ENCODE results near the gene MRE11.

Gene MRE11

DNA sequence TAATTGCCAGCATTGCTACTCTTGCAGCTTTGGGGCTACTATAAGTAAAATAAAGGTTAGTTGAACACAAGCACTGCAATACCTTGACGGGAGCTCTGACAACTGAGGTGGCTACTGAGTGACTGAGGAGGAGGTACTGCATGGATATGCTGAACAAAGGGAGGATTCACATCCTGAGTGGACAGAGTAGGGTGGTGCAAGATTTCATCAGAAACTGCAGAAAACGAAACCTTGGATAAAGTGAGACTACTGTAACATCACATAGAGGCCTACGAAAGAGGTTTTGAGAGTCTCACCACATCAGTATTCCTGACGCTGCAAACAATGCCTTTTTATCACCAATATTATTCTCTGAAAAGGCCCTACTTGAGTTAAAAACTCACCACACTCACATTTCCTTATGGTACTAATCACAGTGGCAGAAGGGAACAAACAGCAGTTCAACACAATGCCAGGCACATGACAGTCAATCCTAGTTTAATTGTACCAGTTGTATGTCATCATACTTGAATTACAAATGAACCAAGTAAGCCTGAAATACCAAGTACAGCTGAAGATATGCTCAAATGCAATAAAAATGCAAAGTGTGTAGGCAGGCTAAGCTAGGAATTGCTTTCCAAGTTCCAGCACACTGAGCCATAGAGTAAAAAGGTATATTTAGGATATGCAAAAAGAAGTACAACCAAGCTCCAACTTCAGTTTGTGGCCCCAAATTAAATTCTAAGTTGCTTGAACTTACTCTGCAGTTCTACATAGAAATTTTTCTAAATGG is 88.4 kb downstream of the MRE11 start:
- TF ChIP-seq, protein P1, sequence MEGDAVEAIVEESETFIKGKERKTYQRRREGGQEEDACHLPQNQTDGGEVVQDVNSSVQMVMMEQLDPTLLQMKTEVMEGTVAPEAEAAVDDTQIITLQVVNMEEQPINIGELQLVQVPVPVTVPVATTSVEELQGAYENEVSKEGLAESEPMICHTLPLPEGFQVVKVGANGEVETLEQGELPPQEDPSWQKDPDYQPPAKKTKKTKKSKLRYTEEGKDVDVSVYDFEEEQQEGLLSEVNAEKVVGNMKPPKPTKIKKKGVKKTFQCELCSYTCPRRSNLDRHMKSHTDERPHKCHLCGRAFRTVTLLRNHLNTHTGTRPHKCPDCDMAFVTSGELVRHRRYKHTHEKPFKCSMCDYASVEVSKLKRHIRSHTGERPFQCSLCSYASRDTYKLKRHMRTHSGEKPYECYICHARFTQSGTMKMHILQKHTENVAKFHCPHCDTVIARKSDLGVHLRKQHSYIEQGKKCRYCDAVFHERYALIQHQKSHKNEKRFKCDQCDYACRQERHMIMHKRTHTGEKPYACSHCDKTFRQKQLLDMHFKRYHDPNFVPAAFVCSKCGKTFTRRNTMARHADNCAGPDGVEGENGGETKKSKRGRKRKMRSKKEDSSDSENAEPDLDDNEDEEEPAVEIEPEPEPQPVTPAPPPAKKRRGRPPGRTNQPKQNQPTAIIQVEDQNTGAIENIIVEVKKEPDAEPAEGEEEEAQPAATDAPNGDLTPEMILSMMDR (IDR thresholded peaks at IDR 0.05), result no peak
- Histone ChIP-seq H3K27ac (no peak overlapping the region), H3K4me3 (no peak overlapping the region)
- DNase-seq (ENCODE audit: low spot score), result no peak

GRCh38 chr11:94402355-94402754 is 91.3 kb downstream of the MRE11 start:
- Histone ChIP-seq H3K4me3 (no peak overlapping the region), H3K27ac (no peak overlapping the region)
- DNase-seq (ENCODE audit: low spot score), result no peak
- TF ChIP-seq, protein P1 (IDR thresholded peaks at IDR 0.05), result no peak

DNA sequence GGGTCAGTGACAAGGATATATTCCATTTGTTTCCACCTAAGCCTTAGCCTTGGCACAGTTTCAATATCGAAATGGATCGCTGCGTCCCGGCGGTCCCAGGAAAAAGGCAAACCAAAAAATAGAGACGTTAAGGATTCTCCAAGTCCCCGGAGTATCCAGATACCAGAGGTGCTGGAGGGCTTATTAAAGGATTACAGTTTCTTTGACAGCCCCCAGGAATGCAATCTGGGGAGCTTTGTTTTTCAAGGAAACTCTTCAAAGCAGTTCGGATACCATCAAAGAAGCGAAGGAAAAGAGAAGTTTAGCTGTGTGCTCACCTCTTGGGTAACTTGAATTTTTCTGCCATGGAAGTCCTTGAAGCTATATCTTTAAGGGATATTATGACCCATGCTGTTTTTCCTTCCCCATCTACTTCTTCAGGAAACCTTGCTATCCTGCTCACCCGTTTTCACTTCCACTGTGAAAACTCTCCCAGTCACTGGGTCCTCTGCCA is 91.8 kb downstream of the MRE11 start:
- no peak overlapping the region for H3K27ac ChIP-seq
- H3K4me3 ChIP-seq, result peak overlapping the region; percentile 66
- no peak for DNase-seq (ENCODE audit: low spot score)
- TF ChIP-seq, protein P1 (IDR thresholded peaks at IDR 0.05), result no peak

GRCh38 chr11:94400839-94401772 is 92.5 kb downstream of the MRE11 start, which contains the start of gene GPR83:
GPR83 (minus strand) TSS chr11:94401419; CDS start chr11:94401247, 172 bp downstream.
- H3K4me3 ChIP-seq, result peak within 1 kb of the TSS; percentile 66
- TF ChIP-seq, protein P1 (IDR thresholded peaks at IDR 0.05), result no peak
- peak; percentile 64 for DNase-seq (ENCODE audit: low spot score)
- H3K27ac ChIP-seq, result no peak within 1 kb of the TSS

DNA sequence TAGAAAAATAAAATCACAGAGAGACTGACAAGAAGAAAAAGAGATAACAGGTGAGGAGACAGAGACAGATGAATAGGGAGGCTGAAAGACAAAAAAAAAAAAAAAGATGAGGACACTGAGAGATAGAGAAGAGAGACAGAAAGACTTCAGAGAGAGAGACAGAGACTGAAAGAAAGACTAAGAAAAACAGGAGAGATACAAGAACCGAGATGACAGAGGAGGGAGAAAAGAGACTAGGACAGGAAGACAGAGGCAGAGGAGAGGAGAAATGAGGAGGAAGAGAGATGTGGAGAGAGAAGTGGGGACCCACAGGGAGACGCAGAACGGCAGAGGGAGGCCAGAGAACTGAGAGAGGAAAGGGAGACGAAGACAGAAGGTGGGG is 93.2 kb downstream of the MRE11 start:
- DNase-seq (ENCODE audit: low spot score), result no peak
- TF ChIP-seq, protein P1 (IDR thresholded peaks at IDR 0.05), result no peak
- Histone ChIP-seq H3K27ac (no peak overlapping the region), H3K4me3 (peak overlapping the region; percentile 66)

GRCh38 chr11:94400050-94400449 is 93.6 kb downstream of the MRE11 start:
- no peak overlapping the region for H3K4me3 ChIP-seq
- peak; percentile 24 for DNase-seq (ENCODE audit: low spot score)
- no peak overlapping the region for H3K27ac ChIP-seq
- TF ChIP-seq, protein P1 (IDR thresholded peaks at IDR 0.05), result no peak

All from coronary artery (tissue), 2 donors.